ENCODE results near the gene REPS1. TPM values are rescaled to one million over a fixed set of nuclear protein-coding genes. Genes with fewer than 3 reads are reported as not detected.
"Not testable (repeated sequence)": the region's sequence is repeated elsewhere in the genome, so short reads cannot be mapped to it uniquely, and the experiment has no call there.

Gene REPS1
- total and polyA plus RNA-seq, 2 experiments from 2014 or later: 30.0 to 43.1 TPM

- H3K36me3 ChIP-seq (replicated peaks; ENCODE audit: insufficient read depth, low read depth): no peaks in the 10 kb centered on the region
- peaks cover 11% of the 10 kb centered on the region for H4K20me1 ChIP-seq (ENCODE audit: insufficient read depth, poor library complexity, severe bottlenecking)
- H3K4me2 ChIP-seq: no peak overlapping the region
- TF ChIP-seq CTCF (IDR thresholded peaks at IDR 0.05; ENCODE audit: poor library complexity): no peak
- no peak for TF ChIP-seq EZH2phosphoT487 (IDR thresholded peaks at IDR 0.05; ENCODE audit: low read depth, severe bottlenecking, unreplicated experiment)
- no peak for TF ChIP-seq EZH2 (IDR thresholded peaks at IDR 0.05; ENCODE audit: borderline replicate concordance)
- no peaks in the 10 kb centered on the region for H3K9me2 ChIP-seq (replicated peaks; ENCODE audit: insufficient read depth)
- H3K9me3 ChIP-seq (ENCODE audit: low read depth): no peaks in the 10 kb centered on the region
- no peaks in the 10 kb centered on the region for H3K27me3 ChIP-seq
- H2AFZ ChIP-seq: no peak overlapping the region
- DNase-seq (ENCODE audit: low spot score): no peak
- no peak overlapping the region for H3K27ac ChIP-seq
- peaks cover 69% of the 10 kb centered on the region for H3K79me2 ChIP-seq
- H3K4me3 ChIP-seq: no peak overlapping the region
- WGBS (ENCODE audit: low lambda C conversion rate, missing lambda C conversion rate): 92% methylated on average over 2 of the region's 2 CpGs
- no peaks in the 10 kb centered on the region for H3K4me1 ChIP-seq (ENCODE audit: insufficient read depth)
These were observed 40.0 kb downstream of the REPS1 start for GRCh38 chr6:138948004-138948403.

- Histone ChIP-seq H2AFZ (no peak overlapping the region), H3K4me2 (no peak overlapping the region), H4K20me1 (ENCODE audit: insufficient read depth, poor library complexity, severe bottlenecking) (no peaks in the 10 kb centered on the region), H3K27me3 (no peaks in the 10 kb centered on the region), H3K9me3 (ENCODE audit: low read depth) (no peaks in the 10 kb centered on the region), H3K36me3 (replicated peaks; ENCODE audit: insufficient read depth, low read depth) (no peaks in the 10 kb centered on the region), H3K79me2 (peaks cover 43% of the 10 kb centered on the region), H3K27ac (no peak overlapping the region), H3K9me2 (replicated peaks; ENCODE audit: insufficient read depth) (no peaks in the 10 kb centered on the region), H3K4me3 (no peak overlapping the region), H3K4me1 (ENCODE audit: insufficient read depth) (no peaks in the 10 kb centered on the region)
- 91% methylated on average over 5 of the region's 5 CpGs for WGBS (ENCODE audit: low lambda C conversion rate, missing lambda C conversion rate)
- TF ChIP-seq EZH2phosphoT487 (IDR thresholded peaks at IDR 0.05; ENCODE audit: low read depth, severe bottlenecking, unreplicated experiment): no peak
- no peak for DNase-seq (ENCODE audit: low spot score)
These were observed 42.7 kb downstream of the REPS1 start for GRCh38 chr6:138945354-138945753.

- Histone ChIP-seq H3K4me3 (no peak overlapping the region), H3K4me2 (no peak overlapping the region), H3K27me3 (no peaks in the 10 kb centered on the region), H4K20me1 (ENCODE audit: insufficient read depth, poor library complexity, severe bottlenecking) (no peaks in the 10 kb centered on the region), H3K9me3 (ENCODE audit: low read depth) (no peaks in the 10 kb centered on the region), H3K27ac (no peak overlapping the region), H3K79me2 (peaks cover 33% of the 10 kb centered on the region), H3K36me3 (replicated peaks; ENCODE audit: insufficient read depth, low read depth) (no peaks in the 10 kb centered on the region), H3K4me1 (ENCODE audit: insufficient read depth) (no peaks in the 10 kb centered on the region), H2AFZ (no peak overlapping the region), H3K9me2 (replicated peaks; ENCODE audit: insufficient read depth) (no peaks in the 10 kb centered on the region)
- TF ChIP-seq EZH2phosphoT487 (IDR thresholded peaks at IDR 0.05; ENCODE audit: low read depth, severe bottlenecking, unreplicated experiment): no peak
- TF ChIP-seq EZH2 (IDR thresholded peaks at IDR 0.05; ENCODE audit: borderline replicate concordance): no peak
- no peak for TF ChIP-seq CTCF (IDR thresholded peaks at IDR 0.05; ENCODE audit: poor library complexity)
- 97% methylated on average over 1 of the region's 1 CpG for WGBS (ENCODE audit: low lambda C conversion rate, missing lambda C conversion rate)
- DNase-seq (ENCODE audit: low spot score): no peak
These were observed 43.6 kb downstream of the REPS1 start for GRCh38 chr6:138944412-138944811.

- TF ChIP-seq CTCF (IDR thresholded peaks at IDR 0.05; ENCODE audit: poor library complexity): no peak
- TF ChIP-seq EZH2phosphoT487 (IDR thresholded peaks at IDR 0.05; ENCODE audit: low read depth, severe bottlenecking, unreplicated experiment): no peak
- no peak for TF ChIP-seq EZH2 (IDR thresholded peaks at IDR 0.05; ENCODE audit: borderline replicate concordance)
- Histone ChIP-seq H3K36me3 (replicated peaks; ENCODE audit: insufficient read depth, low read depth) (no peaks in the 10 kb centered on the region), H3K27ac (no peak overlapping the region), H2AFZ (no peak overlapping the region), H4K20me1 (ENCODE audit: insufficient read depth, poor library complexity, severe bottlenecking) (no peaks in the 10 kb centered on the region), H3K9me3 (ENCODE audit: low read depth) (no peaks in the 10 kb centered on the region), H3K4me3 (no peak overlapping the region), H3K9me2 (replicated peaks; ENCODE audit: insufficient read depth) (no peaks in the 10 kb centered on the region), H3K4me2 (no peak overlapping the region), H3K4me1 (ENCODE audit: insufficient read depth) (no peaks in the 10 kb centered on the region), H3K27me3 (no peaks in the 10 kb centered on the region), H3K79me2 (peaks cover 22% of the 10 kb centered on the region)
- no peak for DNase-seq (ENCODE audit: low spot score)
- 97% methylated on average over 2 of the region's 2 CpGs for WGBS (ENCODE audit: low lambda C conversion rate, missing lambda C conversion rate)
These were observed 44.9 kb downstream of the REPS1 start for GRCh38 chr6:138943089-138943625.

- not testable (repeated sequence) for H3K4me2 ChIP-seq; H3K79me2 ChIP-seq; H3K4me1 ChIP-seq (ENCODE audit: insufficient read depth); H3K27me3 ChIP-seq; H4K20me1 ChIP-seq (ENCODE audit: insufficient read depth, poor library complexity, severe bottlenecking); H3K27ac ChIP-seq; DNase-seq (ENCODE audit: low spot score); H3K36me3 ChIP-seq (replicated peaks; ENCODE audit: insufficient read depth, low read depth); H3K9me2 ChIP-seq (replicated peaks; ENCODE audit: insufficient read depth); H3K9me3 ChIP-seq (ENCODE audit: low read depth); H3K4me3 ChIP-seq; H2AFZ ChIP-seq
- WGBS (ENCODE audit: low lambda C conversion rate, missing lambda C conversion rate): 96% methylated on average over 1 of the region's 1 CpG
These were observed 51.2 kb downstream of the REPS1 start for GRCh38 chr6:138936873-138937272.
